Left lung (tissue), 10 donors: ENCODE data around the gene HP1BP3. TPM values are rescaled to one million over a fixed set of nuclear protein-coding genes. Genes with fewer than 3 reads are reported as not detected.

Experiments
- ATAC-seq: fragments of 200-7000 bp; cut with Tn5 transposase; one replicate; pipeline ENCODE4 v1.9.1; 2020; ENCODE audit warnings: moderate library complexity
- DNase-seq, 4 donors: peaks; one replicate each; pipeline ENCODE4 v3.0.0-alpha.2; 2013 to 2020
- H3K27ac ChIP-seq, 2 donors: fragments of 200-600 bp; sonication (generic) in 1 of 2; one replicate each; pipeline versions ENCODE4 v1.5.0 to v1.8.0; 2020 to 2021
- H3K27me3 ChIP-seq, 2 donors: fragments of 200-600 bp; sonication (generic) in 1 of 2; one replicate each; pipeline versions ENCODE4 v1.5.0 to v1.8.0; 2020 to 2021
- H3K36me3 ChIP-seq, 2 donors: fragments of 200-600 bp; sonication (generic) in 1 of 2; one replicate each; pipeline versions ENCODE4 v1.5.0 to v1.8.0; 2020 to 2021
- H3K4me1 ChIP-seq, 2 donors: fragments of 200-600 bp; one replicate each; pipeline ENCODE4 v1.8.0; 2021
- H3K4me3 ChIP-seq, 2 donors: fragments of 200-600 bp; sonication (generic) in 1 of 2; one replicate each; pipeline versions ENCODE4 v1.5.0 to v1.8.0; 2020 to 2021; ENCODE audit warnings: mild to moderate bottlenecking in 1 of 2
- H3K9me3 ChIP-seq, 2 donors: fragments of 200-600 bp; sonication (generic) in 1 of 2; one replicate each; pipeline versions ENCODE4 v1.5.0 to v1.8.0; 2020 to 2021
- CTCF ChIP-seq, 2 donors: fragments of 200-600 bp; sonication (generic) in 1 of 2; IDR thresholded peaks; one replicate each; pipeline versions ENCODE4 v1.5.0 to v1.8.0; 2021; ENCODE audit warnings: antibody characterized with exemption in 2 of 2
- intact Hi-C, 2 donors: fragments of 100-400 bp; cut with DNase I; formaldehyde crosslinking; loops; one replicate each; pipeline versions ENCODE4 v1.11.2 to v1.14.2; 2022
- polyA plus RNA-seq, 6 donors: library from polyadenylated mRNA; unstranded; fragments of 120-200 nt; gene quantifications; one replicate each; pipeline ENCODE4 v1.2.1, GENCODE V29; 2013; ENCODE audit not compliant: insufficient read length in 6 of 6
- total RNA-seq, 2 donors: library from RNA; stranded (reverse); fragmentation: NEBNext Ultra II Directional; extraction: Animal tissue kit (Norgen Biotek cat#: 25700); gene quantifications; one replicate each; pipeline ENCODE4 v1.2.1, GENCODE V29; 2021
- donor health status: DM: no; HTN: yes; CAD: no.
- donor health status: DM: no; HTN: no; CAD: no.

HP1BP3 gene
- total and polyA plus RNA-seq, 8 donors, result 158 to 444 (median 378) TPM

- H3K4me1 ChIP-seq, result no peaks in the 10 kb centered on the region
- intact Hi-C loops, result no loop called here
- H3K4me3 ChIP-seq, result no peak overlapping the region
- H3K9me3 ChIP-seq, result no peaks in the 10 kb centered on the region
- peaks cover 0 to 50% of the 10 kb centered on the region in 2 donors for H3K36me3 ChIP-seq
- no peak for TF ChIP-seq CTCF (IDR thresholded peaks at IDR 0.05)
- no peak for DNase-seq
- H3K27me3 ChIP-seq, result no peaks in the 10 kb centered on the region
- H3K27ac ChIP-seq, result no peak overlapping the region
- ATAC-seq, result no peak
These were observed 32.7 kb upstream of the HP1BP3 start for GRCh38 chr1:20819818-20820217.

GRCh38 chr1:20814534-20814871, 27.4 kb upstream of the HP1BP3 start:
- DNase-seq, result no peak
- Histone ChIP-seq H3K9me3 (no peaks in the 10 kb centered on the region), H3K36me3 (peaks cover 0 to 48% of the 10 kb centered on the region in 2 donors), H3K27ac (no peak overlapping the region), H3K4me1 (no peaks in the 10 kb centered on the region), H3K4me3 (no peak overlapping the region), H3K27me3 (no peaks in the 10 kb centered on the region)
- intact Hi-C loops, result no loop called here
- no peak for TF ChIP-seq CTCF (IDR thresholded peaks at IDR 0.05)
- ATAC-seq, result no peak

- Histone ChIP-seq H3K9me3 (no peaks in the 10 kb centered on the region), H3K4me3 (no peak overlapping the region), H3K4me1 (no peaks in the 10 kb centered on the region), H3K27me3 (no peaks in the 10 kb centered on the region), H3K27ac (no peak overlapping the region), H3K36me3 (peaks cover 0 to 51% of the 10 kb centered on the region in 2 donors)
- no peak for TF ChIP-seq CTCF (IDR thresholded peaks at IDR 0.05)
- intact Hi-C loops, result no loop called here
- ATAC-seq (no peak), DNase-seq (no peak)
These were observed 24.8 kb upstream of the HP1BP3 start for GRCh38 chr1:20811916-20812315.

- H3K4me1 ChIP-seq, result peaks cover 0 to 1% of the 10 kb centered on the region in 2 donors
- no peaks in the 10 kb centered on the region for H3K27me3 ChIP-seq
- DNase-seq (no peak), ATAC-seq (no peak)
- no peak for TF ChIP-seq CTCF (IDR thresholded peaks at IDR 0.05)
- H3K9me3 ChIP-seq, result no peaks in the 10 kb centered on the region
- intact Hi-C loops, result no loop called here
- H3K27ac ChIP-seq, result no peak overlapping the region
- H3K4me3 ChIP-seq, result no peak overlapping the region
- H3K36me3 ChIP-seq, result no peaks in the 10 kb centered on the region
These were observed 6.1 kb upstream of the HP1BP3 start for GRCh38 chr1:20793236-20793635.

GRCh38 chr1:20792196-20792595, 5.1 kb upstream of the HP1BP3 start:
- peak in 1 of 4 donors; percentile 21 for DNase-seq
- no peak overlapping the region for H3K4me3 ChIP-seq

More at GRCh38 chr1:20792196-20792595, 5.1 kb upstream of the HP1BP3 start:
- H3K36me3 ChIP-seq, result no peaks in the 10 kb centered on the region
- H3K4me1 ChIP-seq, result peaks cover 0 to 8% of the 10 kb centered on the region in 2 donors
- intact Hi-C loops, result no loop called here
- H3K9me3 ChIP-seq, result no peaks in the 10 kb centered on the region
- no peak for TF ChIP-seq CTCF (IDR thresholded peaks at IDR 0.05)
- no peak overlapping the region for H3K27ac ChIP-seq
- peak; percentile 10 for ATAC-seq
- H3K27me3 ChIP-seq, result no peaks in the 10 kb centered on the region
